Activated T-helper 1 cell treated with anti-CD3 and anti-CD28 coated beads, Interleukin-12 subunit alpha, Interleukin-12 subunit beta, Interleukin-2, Interleukin-4 antibody, amounts not matched to agents 30 ng/mL and 10 ng/mL and 1 ng/mL, durations not matched to agents 14 hours and 24 hours and 36 hours (primary cell): ENCODE results near the gene CD28. TPM values are rescaled to one million over a fixed set of nuclear protein-coding genes. Genes with fewer than 3 reads are reported as not detected.

Experiments used
- DNase-seq: peaks from one replicate; pipeline ENCODE4 v3.0.0; 2021; ENCODE audit warnings: low spot score
- H3K27ac Mint-ChIP-seq: one replicate; pipeline ENCODE4 v1.8.0; 2021; ENCODE audit warnings: mild to moderate bottlenecking, mixed read lengths
- H3K27me3 Mint-ChIP-seq: one replicate; pipeline ENCODE4 v1.8.0; 2022; ENCODE audit warnings: mild to moderate bottlenecking, moderate library complexity, mixed read lengths; ENCODE audit not compliant: insufficient read depth
- H3K36me3 Mint-ChIP-seq: one replicate; pipeline ENCODE4 v1.8.0; 2021; ENCODE audit warnings: low read depth, mixed read lengths
- H3K4me1 Mint-ChIP-seq: one replicate; pipeline ENCODE4 v1.8.0; 2021; ENCODE audit warnings: low read depth, mixed read lengths
- H3K4me3 Mint-ChIP-seq: one replicate; pipeline ENCODE4 v1.8.0; 2021; ENCODE audit warnings: mild to moderate bottlenecking, moderate library complexity, mixed read lengths
- H3K9me3 Mint-ChIP-seq: one replicate; pipeline ENCODE4 v1.8.0; 2021; ENCODE audit warnings: mixed read lengths
- intact Hi-C: fragments of 100-400 bp; cut with micrococcal nuclease; formaldehyde crosslinking; loops from one replicate; pipeline ENCODE4 v1.15.1; 2024
- total RNA-seq: library from RNA; stranded (reverse); gene quantifications from 2 replicates; pipeline ENCODE4 v1.2.3, GENCODE V29; 2022

Gene CD28
- total RNA-seq, 1 donor from 2014 or later: 132 TPM

DNA sequence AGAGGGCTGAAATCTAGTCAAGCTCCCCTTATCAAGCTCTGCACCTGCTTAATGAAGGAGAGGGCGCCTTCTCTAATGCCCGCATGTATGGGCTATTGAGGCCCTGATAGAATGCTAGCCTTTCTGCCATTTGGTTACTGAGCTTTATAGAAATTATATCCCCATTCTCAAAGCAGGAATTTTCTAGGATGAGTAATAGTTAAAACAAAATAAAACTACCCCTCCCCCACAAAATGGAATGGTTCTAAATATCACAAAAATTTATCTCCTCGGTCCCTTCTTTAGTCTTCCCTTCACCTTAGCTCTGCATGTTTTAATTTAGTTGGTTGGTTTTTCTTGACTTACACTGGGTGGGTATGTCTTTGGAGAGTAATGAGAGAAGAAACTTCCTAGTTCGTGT lies 37.7 kb downstream of the CD28 start:
- Mint-ChIP-seq H3K4me3 (no peak overlapping the region), H3K9me3 (peaks cover 10% of the 10 kb centered on the region), H3K27ac (peak overlapping the region; percentile 85), H3K36me3 (peaks cover 56% of the 10 kb centered on the region), H3K4me1 (peaks cover 77% of the 10 kb centered on the region), H3K27me3 (no peaks in the 10 kb centered on the region)
- intact Hi-C loops: no loop called here
- DNase-seq: no peak

DNA sequence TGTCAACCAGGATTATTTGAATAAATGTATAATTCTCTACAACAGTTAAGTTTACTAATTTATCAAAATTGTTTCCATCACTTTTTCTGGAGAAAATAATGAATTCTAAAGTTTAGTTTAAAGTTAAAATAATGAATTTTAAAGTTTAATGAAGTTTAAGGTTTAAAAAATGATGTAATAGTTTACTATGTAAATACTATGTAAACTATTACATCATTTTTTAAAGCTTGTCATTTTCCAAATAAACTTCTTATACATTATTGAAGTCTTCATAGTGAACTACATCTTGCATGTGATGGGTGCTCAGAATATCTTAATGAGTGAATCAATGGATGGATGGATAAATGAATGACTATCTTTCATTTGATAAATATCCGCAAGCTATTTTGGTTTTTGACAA lies 38.8 kb downstream of the CD28 start:
- Mint-ChIP-seq H3K4me3 (no peak overlapping the region), H3K9me3 (peaks cover 10% of the 10 kb centered on the region), H3K27ac (no peak overlapping the region), H3K36me3 (peaks cover 53% of the 10 kb centered on the region), H3K27me3 (no peaks in the 10 kb centered on the region), H3K4me1 (peaks cover 77% of the 10 kb centered on the region)
- no peak for DNase-seq
- intact Hi-C loops: no loop called here

DNA sequence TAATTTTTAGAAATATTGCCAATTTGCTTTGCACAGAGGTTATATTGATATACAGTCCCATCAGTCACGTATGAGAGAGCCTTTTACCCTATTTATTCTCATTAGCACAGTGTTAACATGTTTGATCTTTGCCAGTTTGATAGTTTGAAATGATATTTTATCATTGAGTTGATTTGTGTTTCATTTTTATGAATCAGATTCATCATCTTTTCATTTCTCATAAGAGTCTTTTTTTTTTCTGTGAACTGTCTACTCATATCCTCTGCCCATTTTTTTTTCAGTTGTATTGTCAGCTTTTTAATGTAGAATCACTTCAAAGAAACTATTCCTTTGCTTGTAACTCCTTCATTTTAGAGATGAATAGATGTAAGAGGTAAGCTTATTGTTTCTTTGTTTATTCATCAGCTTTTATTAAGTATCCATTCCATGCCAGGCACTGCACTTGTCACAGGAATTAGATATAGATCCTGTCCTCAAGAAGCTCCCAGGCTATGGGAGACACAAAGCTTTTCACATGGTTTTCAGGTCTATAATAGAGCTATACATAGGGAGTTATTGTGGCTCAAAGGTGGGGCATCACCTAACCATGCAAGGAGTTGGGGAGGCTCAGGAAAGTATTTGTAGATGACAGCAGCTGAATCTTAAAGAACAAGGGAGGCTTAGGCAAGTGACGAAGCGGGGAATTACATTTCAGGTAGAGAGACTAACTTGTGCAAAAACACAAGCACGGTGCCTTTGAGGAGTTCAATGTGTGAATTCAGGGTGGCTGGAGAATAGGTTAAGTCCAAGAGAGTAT lies 42.1 kb downstream of the CD28 start:
- Mint-ChIP-seq H3K36me3 (peaks cover 53% of the 10 kb centered on the region), H3K27me3 (no peaks in the 10 kb centered on the region), H3K4me3 (peak overlapping the region; percentile 10), H3K27ac (peak overlapping the region; percentile 81), H3K9me3 (peaks cover 10% of the 10 kb centered on the region), H3K4me1 (peaks cover 65% of the 10 kb centered on the region)
- intact Hi-C loops: loop anchor here (1.0 kb wide), 1 partner anchor 15 kb away; no protein-coding TSS in a partner anchor
- no peak for DNase-seq

DNA sequence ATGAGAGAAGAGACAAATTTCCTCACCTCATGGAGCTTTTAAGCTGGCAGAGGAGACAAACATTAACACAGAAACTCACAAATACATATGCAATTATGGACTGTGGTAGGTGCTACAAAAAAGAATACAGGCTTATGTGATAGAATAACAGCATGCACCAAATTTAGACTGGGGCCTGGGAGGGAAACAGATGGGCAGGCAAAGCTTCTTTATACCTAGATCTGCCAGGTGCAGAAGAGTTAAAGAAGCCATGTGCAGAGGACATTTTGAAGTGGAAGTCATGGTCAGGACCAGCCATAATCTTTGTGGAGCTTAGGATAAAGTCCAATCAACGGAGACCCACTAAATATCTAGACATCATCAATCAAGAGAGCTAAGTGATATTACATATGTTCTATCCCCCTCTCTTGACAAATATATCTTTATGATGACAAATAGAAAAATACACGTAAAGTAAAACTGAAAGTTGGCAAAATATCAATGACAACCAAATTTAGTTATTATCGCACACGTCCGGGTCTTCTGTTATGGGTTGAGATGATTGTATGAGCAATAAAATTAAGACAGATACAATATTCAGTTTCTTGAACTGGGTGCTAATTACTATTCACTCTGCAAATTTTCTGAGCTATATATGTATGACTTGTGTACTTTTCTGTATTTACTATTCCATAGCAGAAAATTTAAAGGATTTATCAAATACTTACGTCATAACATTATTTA lies 44.1 kb downstream of the CD28 start:
- intact Hi-C loops: no loop called here
- no peaks in the 10 kb centered on the region for H3K27me3 Mint-ChIP-seq
- peaks cover 59% of the 10 kb centered on the region for H3K4me1 Mint-ChIP-seq
- no peak overlapping the region for H3K4me3 Mint-ChIP-seq
- H3K9me3 Mint-ChIP-seq: peaks cover 15% of the 10 kb centered on the region
- peaks cover 57% of the 10 kb centered on the region for H3K36me3 Mint-ChIP-seq
- no peak for DNase-seq
- peak overlapping the region; percentile 29 for H3K27ac Mint-ChIP-seq

DNA sequence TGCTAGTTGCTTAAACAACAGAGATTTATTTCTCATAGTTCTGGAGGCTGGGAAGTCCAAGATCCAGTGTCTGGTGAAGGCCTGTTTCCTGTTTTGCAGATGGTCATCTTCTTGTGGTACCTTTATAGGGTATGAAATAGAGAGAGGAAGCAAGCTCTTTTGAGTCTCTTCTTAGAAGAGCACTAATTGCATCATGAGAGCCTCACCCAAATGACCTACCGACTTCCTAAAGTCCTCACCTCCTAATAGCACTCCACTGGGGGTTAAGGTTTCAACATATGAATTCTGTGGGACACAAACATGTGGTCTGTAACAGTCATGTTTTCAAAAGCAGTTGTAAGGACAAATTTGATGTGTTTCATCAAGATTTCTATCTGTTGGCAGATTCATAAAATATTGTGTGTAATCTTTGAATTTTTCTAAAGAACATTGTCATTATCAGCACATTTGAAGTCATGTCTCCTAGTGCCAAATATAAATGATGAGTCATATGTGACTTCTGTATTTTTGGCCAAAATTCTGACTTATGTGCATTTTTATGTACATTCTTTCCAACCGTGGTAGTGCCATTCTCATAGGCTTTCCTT lies 45.3 kb downstream of the CD28 start:
- H3K4me3 Mint-ChIP-seq: no peak overlapping the region
- peaks cover 27% of the 10 kb centered on the region for H3K9me3 Mint-ChIP-seq
- intact Hi-C loops: no loop called here
- peaks cover 53% of the 10 kb centered on the region for H3K4me1 Mint-ChIP-seq
- H3K36me3 Mint-ChIP-seq: peaks cover 60% of the 10 kb centered on the region
- no peaks in the 10 kb centered on the region for H3K27me3 Mint-ChIP-seq
- no peak for DNase-seq
- peak overlapping the region; percentile 30 for H3K27ac Mint-ChIP-seq

DNA sequence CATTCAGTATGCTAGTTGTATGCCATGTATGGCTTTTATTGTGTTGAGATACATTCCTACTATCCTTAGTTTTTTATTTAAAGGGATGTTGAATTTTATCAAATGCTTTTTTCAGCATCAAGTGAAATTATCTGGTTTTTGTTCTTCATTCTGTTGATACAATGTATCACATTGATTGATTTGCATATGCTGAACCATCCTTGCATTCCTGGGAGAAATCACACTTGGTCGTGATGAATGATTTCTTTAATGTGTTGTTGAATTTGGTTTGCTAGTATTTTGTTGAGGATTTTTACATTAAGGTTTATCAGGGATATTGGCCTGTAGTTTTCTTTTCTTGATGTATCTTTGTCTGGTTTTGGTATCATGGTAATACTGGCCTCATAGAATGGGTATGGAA lies 49.7 kb downstream of the CD28 start:
- no peak for DNase-seq
- intact Hi-C loops: no loop called here
- no peak overlapping the region for H3K27ac Mint-ChIP-seq

DNA sequence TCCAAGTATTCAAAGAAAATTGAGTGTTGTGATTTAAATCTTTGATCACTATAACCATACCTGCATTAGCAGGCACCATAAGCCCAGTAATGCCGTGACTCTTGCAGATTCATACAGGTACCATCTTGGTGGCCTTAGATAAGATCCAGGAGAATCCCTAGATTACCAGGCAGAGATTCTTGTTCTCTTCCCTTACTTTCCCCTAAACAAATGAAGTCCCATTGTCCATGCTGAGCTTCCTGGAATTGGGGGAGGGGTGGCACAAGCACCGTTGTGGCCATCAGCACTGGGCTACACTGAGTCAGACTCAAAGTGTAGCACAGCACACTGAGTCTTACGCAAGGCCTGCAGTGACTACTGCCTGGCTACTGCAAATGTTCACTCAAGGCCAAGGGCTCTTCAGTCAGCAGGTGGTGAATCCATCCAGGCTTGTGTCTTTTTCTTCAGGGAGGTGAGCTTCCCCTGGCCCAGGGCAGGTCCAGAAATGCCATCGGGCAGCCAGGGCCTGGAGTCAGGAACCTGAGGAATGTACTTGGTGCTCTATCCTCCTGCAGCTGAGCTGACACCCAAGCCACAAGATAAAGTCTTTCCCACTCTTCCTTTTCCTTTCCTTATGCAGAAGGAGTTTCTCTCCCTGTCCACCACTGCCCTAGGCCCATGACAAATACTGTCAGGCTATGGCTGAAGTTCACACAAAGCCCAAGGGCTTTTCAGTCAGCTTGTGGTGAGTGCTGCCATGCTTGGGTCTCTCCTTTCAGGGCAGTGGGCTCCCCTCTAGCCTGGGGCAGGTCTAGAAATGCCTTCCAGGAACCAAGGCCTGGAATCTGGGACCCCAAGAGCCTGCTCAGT lies 52.6 kb downstream of the CD28 start:
- H3K9me3 Mint-ChIP-seq: peaks cover 55% of the 10 kb centered on the region
- H3K4me3 Mint-ChIP-seq: no peak overlapping the region
- H3K4me1 Mint-ChIP-seq: peaks cover 46% of the 10 kb centered on the region
- H3K36me3 Mint-ChIP-seq: peaks cover 75% of the 10 kb centered on the region
- intact Hi-C loops: no loop called here
- no peak overlapping the region for H3K27ac Mint-ChIP-seq
- H3K27me3 Mint-ChIP-seq: no peaks in the 10 kb centered on the region
- DNase-seq: no peak

More for the DNA sequence above, 49.7 kb downstream of the CD28 start:
- Mint-ChIP-seq H3K36me3 (peaks cover 72% of the 10 kb centered on the region), H3K4me1 (peaks cover 28% of the 10 kb centered on the region), H3K9me3 (peaks cover 47% of the 10 kb centered on the region), H3K27me3 (no peaks in the 10 kb centered on the region), H3K4me3 (no peak overlapping the region)

DNA sequence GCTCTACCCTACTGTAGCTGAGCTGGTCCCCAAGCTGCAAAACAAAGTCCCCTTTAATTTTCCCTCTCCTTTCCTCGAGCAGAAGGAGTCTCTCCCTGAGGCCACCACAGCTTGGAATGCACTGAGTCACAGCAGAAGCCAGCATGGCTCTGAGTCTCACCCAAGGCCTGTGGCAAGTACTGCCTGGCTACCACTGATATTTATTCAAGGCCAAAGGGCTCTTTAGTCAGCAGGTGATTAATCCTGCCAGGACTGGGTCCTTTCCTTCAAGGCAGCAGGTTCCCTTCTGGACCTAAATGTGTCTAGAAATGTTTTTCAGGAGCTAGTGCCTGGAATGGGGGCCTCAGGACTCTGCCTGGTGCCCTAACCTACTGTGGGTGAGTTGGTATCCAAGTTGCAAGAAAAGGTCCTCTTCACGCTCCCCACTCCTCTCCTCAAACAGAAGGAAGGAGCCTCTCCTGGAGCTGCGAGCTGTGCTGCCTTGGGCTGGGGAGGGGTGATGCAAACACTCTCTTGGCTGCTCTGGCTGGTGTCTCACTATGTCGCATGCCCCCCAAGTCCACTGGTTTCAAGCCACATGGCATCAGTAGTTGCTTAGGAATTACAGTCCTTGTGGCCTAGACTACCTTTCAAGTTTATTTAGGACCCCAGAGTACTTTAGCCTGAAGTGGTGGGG lies 53.4 kb downstream of the CD28 start:
- Mint-ChIP-seq H3K9me3 (peaks cover 50% of the 10 kb centered on the region), H3K4me3 (no peak overlapping the region), H3K27me3 (no peaks in the 10 kb centered on the region), H3K27ac (no peak overlapping the region), H3K4me1 (peaks cover 52% of the 10 kb centered on the region), H3K36me3 (peaks cover 73% of the 10 kb centered on the region)
- intact Hi-C loops: no loop called here
- no peak for DNase-seq

DNA sequence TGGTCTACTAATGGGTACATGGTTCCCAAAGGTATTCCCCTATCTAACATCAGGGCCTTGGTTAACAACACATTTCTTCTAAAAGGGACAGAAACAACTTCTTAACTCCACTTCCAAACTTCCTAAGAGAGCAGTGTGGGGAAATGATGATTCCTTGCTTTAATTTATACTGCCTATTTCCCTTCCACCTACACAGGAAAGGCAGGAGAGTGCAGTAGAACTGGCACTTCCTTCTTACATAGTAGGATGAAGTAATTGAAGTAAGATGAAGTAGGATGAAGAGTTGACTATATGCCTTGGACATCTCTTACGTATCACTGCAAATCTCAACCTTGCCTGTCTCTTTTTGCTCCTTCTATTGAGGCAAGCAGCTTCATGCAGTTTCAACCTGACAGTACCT lies 54.7 kb downstream of the CD28 start:
- intact Hi-C loops: no loop called here
- Mint-ChIP-seq H3K4me3 (no peak overlapping the region), H3K9me3 (peaks cover 38% of the 10 kb centered on the region), H3K27ac (no peak overlapping the region), H3K4me1 (peaks cover 65% of the 10 kb centered on the region), H3K36me3 (peaks cover 72% of the 10 kb centered on the region), H3K27me3 (no peaks in the 10 kb centered on the region)
- no peak for DNase-seq

DNA sequence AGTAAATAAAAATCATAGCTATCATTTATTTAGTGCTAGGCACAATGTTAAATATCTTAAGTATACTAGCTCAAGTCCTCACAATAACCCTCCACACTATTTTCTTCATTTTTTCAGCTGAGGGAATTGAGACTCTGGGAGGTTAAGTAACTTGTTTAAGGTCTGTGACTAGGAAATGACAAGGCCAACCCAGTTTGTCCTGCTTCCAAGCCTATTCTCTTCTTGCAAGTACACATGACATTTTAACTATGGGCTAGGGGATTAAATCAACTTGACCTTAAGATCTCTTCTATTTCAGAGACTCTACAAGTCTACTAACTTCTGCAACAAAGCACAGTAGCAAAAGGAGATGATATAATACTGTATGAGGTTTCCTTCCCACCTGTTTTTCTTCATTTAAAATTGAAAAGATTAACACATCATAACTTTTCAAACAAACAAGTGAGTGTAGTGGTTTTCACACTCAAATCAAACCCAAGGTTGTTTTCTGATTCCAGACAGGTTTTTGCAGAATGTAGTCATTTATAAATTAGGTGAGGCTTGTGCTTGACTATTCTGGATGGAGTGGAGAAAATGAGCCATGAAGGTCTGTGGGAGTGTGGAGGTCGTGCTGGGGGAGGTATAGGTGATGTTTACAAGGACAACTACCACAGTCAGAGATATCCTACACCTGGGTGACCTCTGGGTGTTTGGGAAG lies 57.0 kb downstream of the CD28 start:
- no peak for DNase-seq
- intact Hi-C loops: loop anchor here (1.0 kb wide), 17 partner anchors 15 to 256 kb away; partner anchors contain the start of gene CTLA4
- H3K4me3 Mint-ChIP-seq: peak overlapping the region; percentile 2
- peak overlapping the region; percentile 95 for H3K27ac Mint-ChIP-seq
- peaks cover 67% of the 10 kb centered on the region for H3K36me3 Mint-ChIP-seq
- H3K4me1 Mint-ChIP-seq: peaks cover 66% of the 10 kb centered on the region
- H3K27me3 Mint-ChIP-seq: no peaks in the 10 kb centered on the region
- peaks cover 33% of the 10 kb centered on the region for H3K9me3 Mint-ChIP-seq

DNA sequence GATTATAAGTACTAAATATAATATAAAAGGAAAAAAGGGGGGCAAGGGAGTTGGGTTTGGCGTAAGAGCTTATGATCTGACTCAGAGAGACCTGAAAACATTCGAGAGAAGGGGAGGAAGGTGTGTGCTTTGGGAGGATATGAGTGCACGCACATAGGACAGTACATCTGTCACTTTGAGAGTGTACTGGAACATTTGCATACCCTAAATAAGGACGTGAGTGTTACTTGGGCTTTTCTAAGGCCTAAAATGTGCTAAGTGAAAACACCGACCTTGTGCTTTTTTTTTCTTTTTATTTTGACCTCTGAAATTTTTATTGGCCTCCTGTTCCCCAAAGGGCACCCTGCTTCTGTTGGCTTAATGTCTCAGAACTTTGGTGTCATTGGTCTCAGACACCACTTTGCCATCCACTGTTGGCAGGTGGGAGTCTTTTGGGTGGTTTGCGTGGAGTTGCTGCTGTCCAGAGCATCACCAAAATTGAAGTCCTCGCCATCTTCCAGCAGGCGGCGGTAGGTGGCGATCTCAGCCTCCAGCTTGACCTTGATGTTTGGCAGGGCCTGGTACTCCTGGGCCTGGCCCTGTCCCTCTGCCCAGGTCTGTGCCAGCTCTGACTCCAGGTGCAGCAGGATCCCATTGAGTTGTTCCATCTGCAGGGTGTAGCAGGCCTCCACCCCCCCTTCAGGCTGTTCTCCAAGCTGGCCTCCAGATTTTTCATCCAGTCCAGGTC lies 57.7 kb downstream of the CD28 start:
- H3K4me3 Mint-ChIP-seq: peak overlapping the region; percentile 22
- H3K9me3 Mint-ChIP-seq: peaks cover 31% of the 10 kb centered on the region
- no peaks in the 10 kb centered on the region for H3K27me3 Mint-ChIP-seq
- H3K4me1 Mint-ChIP-seq: peaks cover 66% of the 10 kb centered on the region
- intact Hi-C loops: loop anchor here (1.0 kb wide), 17 partner anchors 16 to 255 kb away; partner anchors contain the start of gene CTLA4
- peaks cover 61% of the 10 kb centered on the region for H3K36me3 Mint-ChIP-seq
- H3K27ac Mint-ChIP-seq: peak overlapping the region; percentile 95
- DNase-seq: peak; percentile 20
